HFF-Myc (cell line): ENCODE results near the gene ATP4A.

Experiments used
- DNase-seq: peaks from one replicate; pipeline ENCODE4 v3.0.0-alpha.2; 2011; ENCODE audit warnings: low read depth; ENCODE audit errors: extremely low read depth
- H3K4me3 ChIP-seq: replicated peaks from 2 replicates; pipeline ENCODE4 v1.5.1; 2011; ENCODE audit warnings: low read depth, mild to moderate bottlenecking, control low read depth, low read length
- TF ChIP-seq, protein P1 (sequence below): IDR thresholded peaks from 2 replicates; pipeline ENCODE4 v1.5.1; 2012; ENCODE audit warnings: mild to moderate bottlenecking, low read depth, low read length, control low read depth; ENCODE audit errors: missing control alignments

Gene ATP4A

DNA sequence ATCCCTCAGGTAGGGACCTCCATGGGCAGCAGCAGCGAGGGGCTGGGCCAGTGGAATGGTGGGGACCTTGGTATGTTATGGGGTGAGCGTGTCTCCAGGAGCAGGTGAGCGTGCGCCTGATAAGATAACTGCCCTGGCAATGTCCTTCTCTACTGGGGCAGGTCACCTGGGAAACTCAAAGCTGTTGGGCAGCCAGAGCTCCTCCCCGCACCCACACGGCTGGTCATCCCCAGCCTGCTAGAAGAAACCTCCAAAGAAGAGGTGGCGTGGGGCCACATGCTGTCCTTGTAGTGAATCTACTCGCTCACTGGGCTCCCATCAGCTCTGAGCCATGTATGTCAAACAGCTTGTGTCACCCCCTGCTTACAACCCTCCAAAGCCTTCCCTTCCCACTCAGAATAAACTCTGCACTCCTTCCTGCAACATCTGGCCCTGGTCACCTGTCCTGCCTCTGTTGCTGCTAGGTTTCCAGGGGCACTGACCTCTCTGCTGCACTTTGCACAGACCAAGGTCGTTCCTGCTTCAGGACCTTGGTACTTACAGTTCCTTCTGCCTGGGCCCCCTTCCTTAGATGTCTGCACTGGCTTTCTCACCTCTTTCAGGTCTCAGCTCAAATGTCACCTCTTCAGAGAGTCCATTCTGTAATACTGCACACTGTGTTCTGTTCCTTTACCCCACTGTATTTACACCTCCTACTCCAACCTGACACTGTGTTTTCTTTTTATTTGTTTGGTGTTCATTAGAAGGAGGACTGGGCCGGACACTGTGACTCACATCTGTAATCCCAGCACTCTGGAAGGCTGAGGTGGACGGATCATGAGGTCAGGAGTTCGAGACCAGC is 1.8 kb upstream of the ATP4A start:
- TF ChIP-seq, protein P1, sequence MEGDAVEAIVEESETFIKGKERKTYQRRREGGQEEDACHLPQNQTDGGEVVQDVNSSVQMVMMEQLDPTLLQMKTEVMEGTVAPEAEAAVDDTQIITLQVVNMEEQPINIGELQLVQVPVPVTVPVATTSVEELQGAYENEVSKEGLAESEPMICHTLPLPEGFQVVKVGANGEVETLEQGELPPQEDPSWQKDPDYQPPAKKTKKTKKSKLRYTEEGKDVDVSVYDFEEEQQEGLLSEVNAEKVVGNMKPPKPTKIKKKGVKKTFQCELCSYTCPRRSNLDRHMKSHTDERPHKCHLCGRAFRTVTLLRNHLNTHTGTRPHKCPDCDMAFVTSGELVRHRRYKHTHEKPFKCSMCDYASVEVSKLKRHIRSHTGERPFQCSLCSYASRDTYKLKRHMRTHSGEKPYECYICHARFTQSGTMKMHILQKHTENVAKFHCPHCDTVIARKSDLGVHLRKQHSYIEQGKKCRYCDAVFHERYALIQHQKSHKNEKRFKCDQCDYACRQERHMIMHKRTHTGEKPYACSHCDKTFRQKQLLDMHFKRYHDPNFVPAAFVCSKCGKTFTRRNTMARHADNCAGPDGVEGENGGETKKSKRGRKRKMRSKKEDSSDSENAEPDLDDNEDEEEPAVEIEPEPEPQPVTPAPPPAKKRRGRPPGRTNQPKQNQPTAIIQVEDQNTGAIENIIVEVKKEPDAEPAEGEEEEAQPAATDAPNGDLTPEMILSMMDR: no peak
- no peak for DNase-seq
- H3K4me3 ChIP-seq: no peak overlapping the region

DNA sequence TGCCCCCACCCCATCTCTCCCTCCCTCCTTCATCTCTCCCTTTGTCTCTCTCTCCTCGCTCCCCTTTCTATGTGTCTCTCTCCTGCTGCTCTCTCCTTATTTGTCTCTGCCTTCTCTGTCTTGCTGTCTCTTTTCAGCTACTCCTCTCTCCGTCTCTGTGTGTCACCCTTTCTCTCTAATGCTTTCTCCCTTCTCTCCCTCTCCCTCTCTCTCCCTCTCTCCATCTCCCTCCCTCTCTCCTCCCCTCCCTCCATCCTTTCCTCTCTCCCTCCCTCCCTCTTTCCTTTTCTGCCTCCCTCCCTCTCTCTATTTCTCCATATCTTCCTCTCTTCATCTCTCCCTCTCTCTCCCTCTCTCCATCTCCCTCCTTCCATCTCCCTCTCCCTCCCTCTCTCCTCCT is 682 bp downstream of the ATP4A start:
- no peak overlapping the region for H3K4me3 ChIP-seq
- no peak for DNase-seq
- TF ChIP-seq, protein P1: no peak

- no peak for DNase-seq
- TF ChIP-seq, protein P1: no peak
- no peak overlapping the region for H3K4me3 ChIP-seq
Observed at GRCh38 chr19:35562336-35562735, 1.1 kb downstream of the ATP4A start.

DNA sequence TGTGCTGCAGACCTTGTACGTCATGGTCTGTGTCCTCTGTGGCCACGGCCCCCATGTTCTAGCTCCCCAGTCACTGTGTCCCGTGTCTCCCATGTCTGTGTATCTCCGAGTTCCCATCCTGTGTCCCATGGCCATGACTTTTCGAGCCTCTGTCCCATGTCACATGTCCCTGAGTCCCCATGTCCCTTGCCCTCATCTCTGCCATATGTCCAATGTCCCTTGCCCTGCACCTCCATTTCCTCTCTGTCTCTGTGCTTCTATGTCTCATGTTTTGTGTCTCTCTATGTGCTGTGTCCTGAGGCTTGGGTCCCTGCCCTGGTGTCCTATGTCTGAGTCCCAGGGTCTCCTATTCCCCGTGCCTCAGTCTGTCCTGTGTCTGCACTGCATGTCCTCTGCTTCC is 2.0 kb downstream of the ATP4A start:
- no peak for DNase-seq
- H3K4me3 ChIP-seq: no peak overlapping the region
- TF ChIP-seq, protein P1: no peak

DNA sequence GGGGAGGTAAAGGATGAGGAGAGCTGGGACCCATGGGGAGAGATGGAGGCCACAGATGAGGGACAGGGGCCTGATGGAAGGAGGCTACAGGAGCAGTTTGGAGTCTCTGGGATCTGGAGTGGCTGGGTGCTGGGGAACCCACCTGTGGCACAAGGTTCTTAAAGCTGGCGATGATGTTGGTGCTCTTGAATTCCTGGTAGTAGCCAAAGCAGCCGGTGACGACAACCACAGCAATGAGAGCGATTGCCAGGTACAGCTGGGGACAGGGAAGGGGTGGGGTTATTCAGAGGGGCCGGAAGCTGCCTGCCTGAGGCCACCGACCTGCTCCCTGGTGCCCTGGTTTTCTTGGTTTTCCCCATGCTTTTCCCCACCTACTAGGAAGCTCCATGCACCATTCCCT is 2.8 kb downstream of the ATP4A start:
- TF ChIP-seq, protein P1: no peak
- H3K4me3 ChIP-seq: no peak overlapping the region
- no peak for DNase-seq

- H3K4me3 ChIP-seq: no peak overlapping the region
- TF ChIP-seq, protein P1: no peak
- no peak for DNase-seq
Observed at GRCh38 chr19:35560271-35560670, 3.2 kb downstream of the ATP4A start.
